ENCODE results near the gene EHF.

DNA sequence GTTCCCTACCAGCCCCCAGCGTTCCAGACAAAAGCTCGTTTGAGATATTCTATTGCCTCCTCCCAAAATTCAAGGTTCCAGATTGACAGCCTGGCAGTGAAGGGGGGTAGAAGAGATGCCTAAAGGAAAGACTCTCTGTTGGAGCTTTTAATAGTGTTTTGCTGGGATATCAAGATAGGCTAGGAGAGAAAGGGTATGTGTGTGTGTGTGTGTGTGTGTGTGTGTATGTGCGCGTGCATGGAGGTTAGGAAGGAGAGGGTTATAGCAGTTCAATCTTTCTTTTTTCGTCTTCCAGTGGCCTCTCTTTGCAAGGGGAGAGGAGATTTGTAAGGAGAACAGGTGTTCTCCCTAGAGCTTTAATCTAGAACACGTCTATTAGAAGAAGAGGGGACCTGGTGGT lies 22.0 kb downstream of the EHF start:
- TF ChIP-seq MAFK (IDR thresholded peaks at IDR 0.05; ENCODE audit: low read depth, low read length), result no peak
- no peak for TF ChIP-seq PHF8 (conservative IDR thresholded peaks at IDR 0.05; ENCODE audit: low read depth, low read length)
- TF ChIP-seq CEBPB (IDR thresholded peaks at IDR 0.05; ENCODE audit: low read depth, low read length), result no peak
- no peak for TF ChIP-seq CTCF (IDR thresholded peaks at IDR 0.05; ENCODE audit: control extremely low read depth in 1 of 3, insufficient read depth in 1 of 3, low read depth in 1 of 3, low read length in 3 of 3)
- TF ChIP-seq RFX5 (IDR thresholded peaks at IDR 0.05; ENCODE audit: borderline replicate concordance, low read depth, low read length), result no peak
- TF ChIP-seq POLR2A (IDR thresholded peaks at IDR 0.05; ENCODE audit: control extremely low read depth in 1 of 2, low read depth in 2 of 2, low read length in 2 of 2), result no peak
- TF ChIP-seq ZNF274 (IDR thresholded peaks at IDR 0.05; ENCODE audit: borderline replicate concordance, extremely low read depth, low read length), result no peak
